HCT116 (cell line): ENCODE measurements around the gene ZNF213. TPM values are rescaled to one million over a fixed set of nuclear protein-coding genes. Genes with fewer than 3 reads are reported as not detected.

Source experiments
- ATAC-seq: fragments of 200-7000 bp; cut with Tn5 transposase; 2 replicates; pipeline ENCODE4 v1.9.1; 2020; ENCODE audit warnings: mild to moderate bottlenecking, moderate library complexity
- BruUV-seq: library from RNA; stranded (reverse); fragments of 400-500 nt; replicated peaks from 2 replicates; lab custom pipeline; 2021; lab: Mats Ljungman, UMichigan
- CTCF ChIA-PET: fragments of 300-600 bp; sonication (Branson Sonifier 250); formaldehyde crosslinking; loops from one replicate; lab custom pipeline; 2021; ENCODE audit warnings: antibody characterized with exemption; lab: Charles Lee
- POLR2A ChIA-PET: fragments of 300-600, 350-600 bp; sonication (Branson Sonifier 250); formaldehyde crosslinking; loops from one replicate; lab custom pipeline; 2021; ENCODE audit warnings: antibody characterized with exemption; lab: Charles Lee
- RAD21 ChIA-PET, 2 experiments: fragments of 300-600 bp; sonication (Branson Sonifier 250); formaldehyde crosslinking; loops; one replicate each; lab custom pipeline; 2023; ENCODE audit warnings: low total read pairs in 2 of 2; ENCODE audit not compliant: uncharacterized antibody in 2 of 2, unreplicated experiment in 2 of 2, low non-redundant PET in 1 of 2; lab: Charles Lee
- DNase-seq: peaks from one replicate; pipeline ENCODE4 v3.0.0-alpha.2; 2010; ENCODE audit warnings: low read depth, low spot score
- H2AFZ ChIP-seq: fragments of 200-600 bp; shearing (Covaris generic), sonication (generic); 2 replicates; pipeline ENCODE4 v1.6.1; 2017; ENCODE audit warnings: low read depth, mixed run types, mixed read lengths, antibody characterized with exemption, low read length; ENCODE audit not compliant: poor library complexity, severe bottlenecking
- H3K27ac ChIP-seq: 2 replicates; pipeline ENCODE4 v1.5.1; 2012; ENCODE audit warnings: low read depth, low read length
- H3K27me3 ChIP-seq: fragments of 200-600 bp; sonication (generic); 2 replicates; pipeline ENCODE4 v1.6.1; 2016; ENCODE audit warnings: mixed run types, low read length, mixed read lengths; ENCODE audit not compliant: insufficient read depth
- H3K36me3 ChIP-seq, 2 experiments: fragments of 200-500 bp in 1 of 2; fragments of 200-600 bp in 1 of 2; sonication (Bioruptor generic) in 1 of 2; sonication (generic) in 1 of 2; 2 replicates each; pipeline versions ENCODE4 v1.5.1 to v1.6.1; 2014 to 2016; ENCODE audit warnings: low read length in 2 of 2, inconsistent platforms in 1 of 2, mixed read lengths in 1 of 2, mixed run types in 1 of 2; ENCODE audit not compliant: insufficient read depth in 2 of 2, control insufficient read depth in 1 of 2
- H3K4me1 ChIP-seq, 2 experiments: fragments of 200-600 bp in 1 of 2; sonication (generic) in 1 of 2; 2 replicates each; pipeline versions ENCODE4 v1.5.1 to v1.6.1; 2012 to 2017; ENCODE audit warnings: low read length in 2 of 2, inconsistent platforms in 1 of 2, mild to moderate bottlenecking in 1 of 2, mixed read lengths in 1 of 2, mixed run types in 1 of 2, moderate library complexity in 1 of 2; ENCODE audit not compliant: insufficient read depth in 2 of 2, control insufficient read depth in 1 of 2
- H3K4me2 ChIP-seq: fragments of 200-600 bp; sonication (generic); 2 replicates; pipeline ENCODE4 v1.6.1; 2017; ENCODE audit warnings: mixed run types, low read length, mixed read lengths
- H3K4me3 ChIP-seq, 2 experiments: fragments of 200-600 bp in 1 of 2; sonication (generic) in 1 of 2; replicated peaks in 1 of 2; 2 replicates each; pipeline ENCODE4 v1.5.1; 2011 to 2016; ENCODE audit warnings: low read length in 2 of 2, control low read depth in 1 of 2, low read depth in 1 of 2, mild to moderate bottlenecking in 1 of 2, mixed read lengths in 1 of 2, mixed run types in 1 of 2
- H3K79me2 ChIP-seq: fragments of 200-600 bp; sonication (generic); 2 replicates; pipeline ENCODE4 v1.6.1; 2017; ENCODE audit warnings: mild to moderate bottlenecking, mixed run types, low read length, moderate library complexity, mixed read lengths; ENCODE audit not compliant: insufficient read depth
- H3K9ac ChIP-seq: fragments of 200-600 bp; sonication (generic); 2 replicates; pipeline ENCODE4 v1.6.1; 2016; ENCODE audit warnings: low read length, mixed read lengths
- H3K9me2 ChIP-seq: fragments of 200-600 bp; sonication (generic), shearing (Covaris generic); 2 replicates; pipeline ENCODE4 v1.6.1; 2017; ENCODE audit warnings: mixed run types, mild to moderate bottlenecking, moderate library complexity; ENCODE audit not compliant: insufficient read depth
- H3K9me3 ChIP-seq, 2 experiments: fragments of 200-500 bp in 1 of 2; fragments of 200-600 bp in 1 of 2; sonication (Bioruptor generic) in 1 of 2; sonication (generic) in 1 of 2; 2 replicates each; pipeline ENCODE4 v1.6.1; 2014 to 2017; ENCODE audit warnings: low read length in 2 of 2, mixed read lengths in 2 of 2, inconsistent platforms in 1 of 2, low read depth in 1 of 2, mild to moderate bottlenecking in 1 of 2, mixed run types in 1 of 2, moderate library complexity in 1 of 2; ENCODE audit not compliant: control insufficient read depth in 1 of 2, insufficient read depth in 1 of 2
- H4K20me1 ChIP-seq: fragments of 200-600 bp; sonication (generic), shearing (Covaris generic); 2 replicates; pipeline ENCODE4 v1.6.1; 2017; ENCODE audit warnings: mixed run types, mild to moderate bottlenecking, moderate library complexity; ENCODE audit not compliant: insufficient read depth
- CBX3 ChIP-seq: IDR thresholded peaks from 2 replicates; pipeline ENCODE4 v1.6.1; 2012; ENCODE audit warnings: low read depth
- CEBPB ChIP-seq: IDR thresholded peaks from 2 replicates; pipeline ENCODE4 v1.6.1; 2012; ENCODE audit warnings: low read depth
- EGR1 ChIP-seq: IDR thresholded peaks from 2 replicates; pipeline ENCODE4 v1.6.1; 2012; ENCODE audit warnings: low read depth
- EZH2 ChIP-seq: fragments of 200-600 bp; sonication (generic); IDR thresholded peaks from 2 replicates; pipeline ENCODE4 v1.6.1; 2017; ENCODE audit warnings: antibody characterized with exemption, mixed run types
- JUND ChIP-seq: IDR thresholded peaks from 2 replicates; pipeline ENCODE4 v1.6.1; 2012
- POLR2A ChIP-seq: IDR thresholded peaks from 2 replicates; pipeline ENCODE4 v1.7.0; 2011; ENCODE audit warnings: borderline replicate concordance; ENCODE audit not compliant: insufficient read depth, insufficient read length; ENCODE audit errors: extremely low read depth
- SIN3A ChIP-seq: IDR thresholded peaks from 2 replicates; pipeline ENCODE4 v1.6.1; 2012; ENCODE audit warnings: low read depth
- intact Hi-C: fragments of 100-400 bp; cut with micrococcal nuclease; formaldehyde crosslinking; loops from 2 replicates; pipeline ENCODE4 v1.10.0; 2022
- total RNA-seq: library from RNA; stranded (reverse); gene quantifications from one replicate; pipeline ENCODE4 v1.2.1, GENCODE V29; 2021; ENCODE audit not compliant: unreplicated experiment
- TF ChIP-seq, protein P1 (sequence below): IDR thresholded peaks from 2 replicates; pipeline ENCODE4 v1.6.1; 2012
- TF ChIP-seq, protein P2 (sequence below): IDR thresholded peaks from 2 replicates; pipeline ENCODE4 v1.6.1; 2011; ENCODE audit warnings: mild to moderate bottlenecking, low read length, moderate library complexity; ENCODE audit not compliant: insufficient replicate concordance; ENCODE audit errors: extremely low read depth
- TF ChIP-seq, protein P3 (sequence below): IDR thresholded peaks from 2 replicates; pipeline ENCODE4 v1.6.1; 2012; ENCODE audit warnings: low read depth
- TF ChIP-seq, protein P4 (sequence below): IDR thresholded peaks from 2 replicates; pipeline ENCODE4 v1.6.1; 2012

ZNF213 gene
- total RNA-seq, 1 experiment from 2014 or later, result 11.0 TPM

DNA sequence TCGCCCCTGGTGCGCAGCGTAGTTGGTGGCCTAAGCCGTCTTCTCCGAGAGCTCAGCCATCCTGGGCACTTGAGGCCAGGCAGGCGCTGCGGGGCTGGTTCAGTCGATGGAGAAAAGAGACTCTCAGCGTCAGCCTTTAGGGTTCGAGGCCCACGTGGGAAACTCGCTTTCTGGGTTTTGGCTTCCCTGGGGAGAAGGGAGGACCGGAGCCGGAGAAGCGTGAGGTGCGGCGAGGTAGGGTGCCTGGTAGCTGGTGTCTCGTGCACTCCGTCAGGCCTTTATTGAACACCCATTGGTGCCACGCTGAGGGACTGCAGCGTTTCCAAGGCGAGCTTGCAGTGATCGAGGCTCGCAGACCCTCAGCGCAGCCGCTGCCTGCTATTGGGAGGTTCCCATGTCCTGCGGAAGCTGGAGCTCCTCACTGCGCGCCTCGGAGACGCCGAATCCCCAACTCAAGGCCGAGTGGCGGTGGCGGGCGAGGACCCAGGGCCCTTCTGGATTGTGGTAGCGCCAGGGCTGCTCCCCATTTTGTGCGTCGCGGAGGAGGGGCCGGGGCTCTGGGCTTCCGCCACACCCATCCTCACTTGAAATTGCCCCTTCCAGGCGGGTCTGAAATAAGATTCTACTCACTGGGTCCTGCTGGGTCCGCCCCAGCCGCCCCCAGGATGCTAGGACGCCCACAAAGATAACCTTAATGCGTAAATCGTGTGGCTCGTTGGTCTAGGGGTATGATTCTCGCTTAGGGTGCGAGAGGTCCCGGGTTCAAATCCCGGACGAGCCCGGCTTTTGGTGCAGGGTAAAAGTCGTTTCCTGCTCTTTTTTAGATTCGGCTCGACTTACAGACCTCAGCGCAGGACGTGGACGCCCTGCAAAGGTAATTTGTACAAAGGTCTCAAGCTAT lies 54.3 kb downstream of the ZNF213 start:
- intact Hi-C loops, result loop anchor here (5.0 kb wide), 2 partner anchors 37 to 268 kb away; no protein-coding TSS in a partner anchor
- peak; percentile 26 for ATAC-seq
- BruUV-seq, result no TSS peak
- no peak for DNase-seq
- peaks cover 11 to 42% of the 10 kb centered on the region in 2 experiments; a peak in 3 of 4 replicates for H3K4me1 ChIP-seq
- H3K4me3 ChIP-seq, result no peak overlapping the region
- no peaks in the 10 kb centered on the region; a peak in 1 of 4 replicates for H3K9me3 ChIP-seq
- no peaks in the 10 kb centered on the region for H3K36me3 ChIP-seq
- no peak overlapping the region for H3K27ac ChIP-seq
- H4K20me1 ChIP-seq, result no peaks in the 10 kb centered on the region
- H3K4me2 ChIP-seq, result peak overlapping the region; percentile 21; the same call in 1 of the 2 replicates
- H3K9me2 ChIP-seq, result no peaks in the 10 kb centered on the region
- no peak overlapping the region for H2AFZ ChIP-seq
- H3K9ac ChIP-seq, result no peak overlapping the region
- no peaks in the 10 kb centered on the region for H3K27me3 ChIP-seq
- ChIA-PET RAD21 (no interaction called here), CTCF (interaction anchor here (2.0 kb wide), 1 partner anchor 39 kb away, joined by 8 read pairs; no protein-coding TSS in a partner anchor), POLR2A (interaction anchor here (1.3 kb wide), 1 partner anchor 17 kb away, joined by 3 read pairs; no protein-coding TSS in a partner anchor)
- no peaks in the 10 kb centered on the region for H3K79me2 ChIP-seq
- TF ChIP-seq, protein P1, sequence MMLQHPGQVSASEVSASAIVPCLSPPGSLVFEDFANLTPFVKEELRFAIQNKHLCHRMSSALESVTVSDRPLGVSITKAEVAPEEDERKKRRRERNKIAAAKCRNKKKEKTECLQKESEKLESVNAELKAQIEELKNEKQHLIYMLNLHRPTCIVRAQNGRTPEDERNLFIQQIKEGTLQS, result peak; percentile 86
- peak; percentile 60 for TF ChIP-seq EGR1
- 0 out of 2 replicates have a peak, but pooled peaks have one; percentile 35 for TF ChIP-seq CBX3
- no peak for TF ChIP-seq POLR2A

DNA sequence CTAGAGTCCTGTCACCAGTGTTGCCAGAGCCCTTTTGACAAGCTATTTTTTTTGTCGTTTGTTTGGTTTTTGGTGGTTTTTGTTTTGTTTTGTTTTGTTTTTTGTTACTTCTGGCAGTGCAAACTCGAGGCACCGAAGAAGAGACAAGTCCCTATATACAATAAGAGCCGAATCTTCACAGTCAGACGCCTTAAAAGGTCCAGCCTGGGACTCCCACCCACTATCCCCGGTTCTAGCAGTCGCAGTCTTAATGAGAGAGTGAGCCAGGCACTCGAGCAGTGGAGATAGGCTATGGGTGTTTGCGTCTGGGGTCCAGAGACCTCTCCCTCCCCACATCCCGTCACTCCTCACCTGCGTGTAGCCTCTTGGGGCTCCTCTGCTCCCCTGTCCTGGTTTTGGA lies 55.0 kb downstream of the ZNF213 start:
- H3K27ac ChIP-seq, result no peak overlapping the region
- RAD21 ChIA-PET, result no interaction called here
- H3K4me2 ChIP-seq, result peak overlapping the region; percentile 21; the same call in 1 of the 2 replicates
- no peaks in the 10 kb centered on the region; a peak in 1 of 4 replicates for H3K9me3 ChIP-seq
- no peak overlapping the region for H2AFZ ChIP-seq
- intact Hi-C loops, result loop anchor here (5.0 kb wide), 2 partner anchors 38 to 267 kb away; no protein-coding TSS in a partner anchor
- TF ChIP-seq, protein P2, sequence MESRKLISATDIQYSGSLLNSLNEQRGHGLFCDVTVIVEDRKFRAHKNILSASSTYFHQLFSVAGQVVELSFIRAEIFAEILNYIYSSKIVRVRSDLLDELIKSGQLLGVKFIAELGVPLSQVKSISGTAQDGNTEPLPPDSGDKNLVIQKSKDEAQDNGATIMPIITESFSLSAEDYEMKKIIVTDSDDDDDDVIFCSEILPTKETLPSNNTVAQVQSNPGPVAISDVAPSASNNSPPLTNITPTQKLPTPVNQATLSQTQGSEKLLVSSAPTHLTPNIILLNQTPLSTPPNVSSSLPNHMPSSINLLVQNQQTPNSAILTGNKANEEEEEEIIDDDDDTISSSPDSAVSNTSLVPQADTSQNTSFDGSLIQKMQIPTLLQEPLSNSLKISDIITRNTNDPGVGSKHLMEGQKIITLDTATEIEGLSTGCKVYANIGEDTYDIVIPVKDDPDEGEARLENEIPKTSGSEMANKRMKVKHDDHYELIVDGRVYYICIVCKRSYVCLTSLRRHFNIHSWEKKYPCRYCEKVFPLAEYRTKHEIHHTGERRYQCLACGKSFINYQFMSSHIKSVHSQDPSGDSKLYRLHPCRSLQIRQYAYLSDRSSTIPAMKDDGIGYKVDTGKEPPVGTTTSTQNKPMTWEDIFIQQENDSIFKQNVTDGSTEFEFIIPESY, result no peak
- TF ChIP-seq, protein P3, sequence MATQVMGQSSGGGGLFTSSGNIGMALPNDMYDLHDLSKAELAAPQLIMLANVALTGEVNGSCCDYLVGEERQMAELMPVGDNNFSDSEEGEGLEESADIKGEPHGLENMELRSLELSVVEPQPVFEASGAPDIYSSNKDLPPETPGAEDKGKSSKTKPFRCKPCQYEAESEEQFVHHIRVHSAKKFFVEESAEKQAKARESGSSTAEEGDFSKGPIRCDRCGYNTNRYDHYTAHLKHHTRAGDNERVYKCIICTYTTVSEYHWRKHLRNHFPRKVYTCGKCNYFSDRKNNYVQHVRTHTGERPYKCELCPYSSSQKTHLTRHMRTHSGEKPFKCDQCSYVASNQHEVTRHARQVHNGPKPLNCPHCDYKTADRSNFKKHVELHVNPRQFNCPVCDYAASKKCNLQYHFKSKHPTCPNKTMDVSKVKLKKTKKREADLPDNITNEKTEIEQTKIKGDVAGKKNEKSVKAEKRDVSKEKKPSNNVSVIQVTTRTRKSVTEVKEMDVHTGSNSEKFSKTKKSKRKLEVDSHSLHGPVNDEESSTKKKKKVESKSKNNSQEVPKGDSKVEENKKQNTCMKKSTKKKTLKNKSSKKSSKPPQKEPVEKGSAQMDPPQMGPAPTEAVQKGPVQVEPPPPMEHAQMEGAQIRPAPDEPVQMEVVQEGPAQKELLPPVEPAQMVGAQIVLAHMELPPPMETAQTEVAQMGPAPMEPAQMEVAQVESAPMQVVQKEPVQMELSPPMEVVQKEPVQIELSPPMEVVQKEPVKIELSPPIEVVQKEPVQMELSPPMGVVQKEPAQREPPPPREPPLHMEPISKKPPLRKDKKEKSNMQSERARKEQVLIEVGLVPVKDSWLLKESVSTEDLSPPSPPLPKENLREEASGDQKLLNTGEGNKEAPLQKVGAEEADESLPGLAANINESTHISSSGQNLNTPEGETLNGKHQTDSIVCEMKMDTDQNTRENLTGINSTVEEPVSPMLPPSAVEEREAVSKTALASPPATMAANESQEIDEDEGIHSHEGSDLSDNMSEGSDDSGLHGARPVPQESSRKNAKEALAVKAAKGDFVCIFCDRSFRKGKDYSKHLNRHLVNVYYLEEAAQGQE, result no peak
- TF ChIP-seq CEBPB (no peak), JUND (no peak), POLR2A (no peak), EZH2 (no peak), SIN3A (no peak)
- TF ChIP-seq, protein P1, result no peak
- TF ChIP-seq, protein P4, sequence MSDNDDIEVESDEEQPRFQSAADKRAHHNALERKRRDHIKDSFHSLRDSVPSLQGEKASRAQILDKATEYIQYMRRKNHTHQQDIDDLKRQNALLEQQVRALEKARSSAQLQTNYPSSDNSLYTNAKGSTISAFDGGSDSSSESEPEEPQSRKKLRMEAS, result no peak
- DNase-seq (no peak), ATAC-seq (no peak)
- H3K9ac ChIP-seq, result no peak overlapping the region
- H4K20me1 ChIP-seq, result no peaks in the 10 kb centered on the region
- CTCF ChIA-PET, result no interaction called here
- POLR2A ChIA-PET, result interaction anchor here (1.3 kb wide), 1 partner anchor 18 kb away, joined by 3 read pairs; no protein-coding TSS in a partner anchor
- peaks cover 8 to 35% of the 10 kb centered on the region in 2 experiments; a peak in 3 of 4 replicates for H3K4me1 ChIP-seq
- no peaks in the 10 kb centered on the region for H3K9me2 ChIP-seq
- no peaks in the 10 kb centered on the region for H3K79me2 ChIP-seq
- no peaks in the 10 kb centered on the region for H3K36me3 ChIP-seq
- BruUV-seq, result no TSS peak
- H3K27me3 ChIP-seq, result no peaks in the 10 kb centered on the region
- H3K4me3 ChIP-seq, result no peak overlapping the region
